Measurements from ENCODE around the gene REV1. TPM values are rescaled to one million over a fixed set of nuclear protein-coding genes. Genes with fewer than 3 reads are reported as not detected.

REV1 gene
- total RNA-seq, 2 donors from 2014 or later, result 43.9 to 44.6 TPM

- no peaks in the 10 kb centered on the region for H3K27me3 ChIP-seq (ENCODE audit: control insufficient read depth, insufficient read depth, low read length, poor library complexity, severe bottlenecking)
- Mint-ChIP-seq H3K36me3 (ENCODE audit: low read depth) (peaks cover 60% of the 10 kb centered on the region), H3K4me3 (no peak overlapping the region), H3K27ac (peak overlapping the region; percentile 39), H3K9me3 (no peaks in the 10 kb centered on the region), H3K27me3 (ENCODE audit: insufficient read depth) (no peaks in the 10 kb centered on the region), H3K4me1 (no peaks in the 10 kb centered on the region)
- H3K9ac ChIP-seq (ENCODE audit: extremely low read depth, low read length, poor library complexity, severe bottlenecking), result no peak overlapping the region
- H3K4me1 ChIP-seq (ENCODE audit: control insufficient read depth, insufficient read depth, low read length), result no peaks in the 10 kb centered on the region
- H3K9me3 ChIP-seq (ENCODE audit: control insufficient read depth, low read length), result no peaks in the 10 kb centered on the region
- H3K4me3 ChIP-seq (ENCODE audit: low read length), result no peak overlapping the region
- H3K27ac ChIP-seq (ENCODE audit: low read depth, low read length), result no peak overlapping the region
- peaks cover 79% of the 10 kb centered on the region for H3K36me3 ChIP-seq (ENCODE audit: control insufficient read depth, insufficient read depth, low read length)
- no peak for TF ChIP-seq CTCF (conservative IDR thresholded peaks at IDR 0.05)
- no peak for DNase-seq
Measured at GRCh38 chr2:99424371-99424770, 65.4 kb downstream of the REV1 start.

- Histone ChIP-seq H3K27ac (ENCODE audit: low read depth, low read length) (no peak overlapping the region), H3K4me3 (ENCODE audit: low read length) (no peak overlapping the region), H3K27me3 (ENCODE audit: control insufficient read depth, insufficient read depth, low read length, poor library complexity, severe bottlenecking) (no peaks in the 10 kb centered on the region), H3K9ac (ENCODE audit: extremely low read depth, low read length, poor library complexity, severe bottlenecking) (no peak overlapping the region), H3K36me3 (ENCODE audit: control insufficient read depth, insufficient read depth, low read length) (peaks cover 78% of the 10 kb centered on the region), H3K9me3 (ENCODE audit: control insufficient read depth, low read length) (peaks cover 3% of the 10 kb centered on the region), H3K4me1 (ENCODE audit: control insufficient read depth, insufficient read depth, low read length) (no peaks in the 10 kb centered on the region)
- no peak overlapping the region for H3K4me3 Mint-ChIP-seq
- no peak for TF ChIP-seq CTCF (conservative IDR thresholded peaks at IDR 0.05)
- WGBS, 2 experiments (ENCODE audit: insufficient coverage in 1 of 2, insufficient read length in 1 of 2), result 91% methylated on average over 3 of the region's 3 CpGs; no CpG with 5 or more reads in 1 of the 2 experiments
- no peak for DNase-seq
- no peak overlapping the region for H3K27ac Mint-ChIP-seq
- no peaks in the 10 kb centered on the region for H3K9me3 Mint-ChIP-seq
- H3K4me1 Mint-ChIP-seq, result no peaks in the 10 kb centered on the region
- peaks cover 64% of the 10 kb centered on the region for H3K36me3 Mint-ChIP-seq (ENCODE audit: low read depth)
- H3K27me3 Mint-ChIP-seq (ENCODE audit: insufficient read depth), result no peaks in the 10 kb centered on the region
Measured at GRCh38 chr2:99422599-99422998, 67.2 kb downstream of the REV1 start.

- Mint-ChIP-seq H3K27ac (no peak overlapping the region), H3K9me3 (no peaks in the 10 kb centered on the region), H3K4me1 (no peaks in the 10 kb centered on the region), H3K4me3 (no peak overlapping the region), H3K27me3 (ENCODE audit: insufficient read depth) (no peaks in the 10 kb centered on the region), H3K36me3 (ENCODE audit: low read depth) (peaks cover 60% of the 10 kb centered on the region)
- H3K36me3 ChIP-seq (ENCODE audit: control insufficient read depth, insufficient read depth, low read length), result peaks cover 79% of the 10 kb centered on the region
- no peaks in the 10 kb centered on the region for H3K4me1 ChIP-seq (ENCODE audit: control insufficient read depth, insufficient read depth, low read length)
- no peak overlapping the region for H3K9ac ChIP-seq (ENCODE audit: extremely low read depth, low read length, poor library complexity, severe bottlenecking)
- 95 to 97% methylated on average over 5 of the region's 5 CpGs for WGBS, 2 experiments (ENCODE audit: insufficient coverage in 1 of 2, insufficient read length in 1 of 2)
- H3K9me3 ChIP-seq (ENCODE audit: control insufficient read depth, low read length), result peaks cover 4% of the 10 kb centered on the region
- DNase-seq, result no peak
- no peak overlapping the region for H3K4me3 ChIP-seq (ENCODE audit: low read length)
- H3K27me3 ChIP-seq (ENCODE audit: control insufficient read depth, insufficient read depth, low read length, poor library complexity, severe bottlenecking), result no peaks in the 10 kb centered on the region
- TF ChIP-seq CTCF (conservative IDR thresholded peaks at IDR 0.05), result no peak
- H3K27ac ChIP-seq (ENCODE audit: low read depth, low read length), result no peak overlapping the region
Measured at GRCh38 chr2:99421469-99421868, 68.3 kb downstream of the REV1 start.

Measured in endodermal cell (in vitro differentiated cells).